ENCODE results near the gene NDFIP2.

GRCh38 chr13:79511611-79512010, 30.7 kb downstream of the NDFIP2 start:
- TF ChIP-seq, protein P1, sequence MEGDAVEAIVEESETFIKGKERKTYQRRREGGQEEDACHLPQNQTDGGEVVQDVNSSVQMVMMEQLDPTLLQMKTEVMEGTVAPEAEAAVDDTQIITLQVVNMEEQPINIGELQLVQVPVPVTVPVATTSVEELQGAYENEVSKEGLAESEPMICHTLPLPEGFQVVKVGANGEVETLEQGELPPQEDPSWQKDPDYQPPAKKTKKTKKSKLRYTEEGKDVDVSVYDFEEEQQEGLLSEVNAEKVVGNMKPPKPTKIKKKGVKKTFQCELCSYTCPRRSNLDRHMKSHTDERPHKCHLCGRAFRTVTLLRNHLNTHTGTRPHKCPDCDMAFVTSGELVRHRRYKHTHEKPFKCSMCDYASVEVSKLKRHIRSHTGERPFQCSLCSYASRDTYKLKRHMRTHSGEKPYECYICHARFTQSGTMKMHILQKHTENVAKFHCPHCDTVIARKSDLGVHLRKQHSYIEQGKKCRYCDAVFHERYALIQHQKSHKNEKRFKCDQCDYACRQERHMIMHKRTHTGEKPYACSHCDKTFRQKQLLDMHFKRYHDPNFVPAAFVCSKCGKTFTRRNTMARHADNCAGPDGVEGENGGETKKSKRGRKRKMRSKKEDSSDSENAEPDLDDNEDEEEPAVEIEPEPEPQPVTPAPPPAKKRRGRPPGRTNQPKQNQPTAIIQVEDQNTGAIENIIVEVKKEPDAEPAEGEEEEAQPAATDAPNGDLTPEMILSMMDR (IDR thresholded peaks at IDR 0.05 in 2 of 3, conservative IDR thresholded peaks at IDR 0.05 in 1 of 3; ENCODE audit: control insufficient read depth in 2 of 3, extremely low read depth in 1 of 3, insufficient read depth in 1 of 3, low read depth in 3 of 3, low read length in 3 of 3) = no peak
- TF ChIP-seq POLR2A (IDR thresholded peaks at IDR 0.05; ENCODE audit: low read depth, low read length) (no peak), SP1 (IDR thresholded peaks at IDR 0.05; ENCODE audit: low read depth, low read length) (no peak), USF2 (IDR thresholded peaks at IDR 0.05; ENCODE audit: borderline replicate concordance, low read depth, low read length) (no peak), POLR2AphosphoS5 (IDR thresholded peaks at IDR 0.05; ENCODE audit: low read length) (no peak), EP300 (IDR thresholded peaks at IDR 0.05; ENCODE audit: borderline replicate concordance in 1 of 2, control insufficient read depth in 1 of 2, low read depth in 2 of 2, low read length in 2 of 2) (no peak)
- TF ChIP-seq, protein P2, sequence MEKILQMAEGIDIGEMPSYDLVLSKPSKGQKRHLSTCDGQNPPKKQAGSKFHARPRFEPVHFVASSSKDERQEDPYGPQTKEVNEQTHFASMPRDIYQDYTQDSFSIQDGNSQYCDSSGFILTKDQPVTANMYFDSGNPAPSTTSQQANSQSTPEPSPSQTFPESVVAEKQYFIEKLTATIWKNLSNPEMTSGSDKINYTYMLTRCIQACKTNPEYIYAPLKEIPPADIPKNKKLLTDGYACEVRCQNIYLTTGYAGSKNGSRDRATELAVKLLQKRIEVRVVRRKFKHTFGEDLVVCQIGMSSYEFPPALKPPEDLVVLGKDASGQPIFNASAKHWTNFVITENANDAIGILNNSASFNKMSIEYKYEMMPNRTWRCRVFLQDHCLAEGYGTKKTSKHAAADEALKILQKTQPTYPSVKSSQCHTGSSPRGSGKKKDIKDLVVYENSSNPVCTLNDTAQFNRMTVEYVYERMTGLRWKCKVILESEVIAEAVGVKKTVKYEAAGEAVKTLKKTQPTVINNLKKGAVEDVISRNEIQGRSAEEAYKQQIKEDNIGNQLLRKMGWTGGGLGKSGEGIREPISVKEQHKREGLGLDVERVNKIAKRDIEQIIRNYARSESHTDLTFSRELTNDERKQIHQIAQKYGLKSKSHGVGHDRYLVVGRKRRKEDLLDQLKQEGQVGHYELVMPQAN (conservative IDR thresholded peaks at IDR 0.05) = no peak
